HepG2 (cell line): Measurements from ENCODE around the gene TOMM22. TPM values are rescaled to one million over a fixed set of nuclear protein-coding genes. Genes with fewer than 3 reads are reported as not detected.
A peak's percentile ranks its signal among the peaks of the same experiment; 100 is the strongest.

Experiments
- CHCHD3 ChIP-seq: sonication (generic); formaldehyde crosslinking; IDR thresholded peaks from 2 replicates; pipeline ENCODE4 v1.8.0; 2022; ENCODE audit warnings: mild to moderate bottlenecking, missing genetic modification reagents, moderate library complexity
- GATA4 ChIP-seq: sonication (generic); IDR thresholded peaks from 2 replicates; pipeline ENCODE4 v1.6.1; 2016; ENCODE audit warnings: antibody characterized with exemption, low read depth, borderline replicate concordance
- HES4 ChIP-seq: sonication (generic); formaldehyde crosslinking; IDR thresholded peaks from 2 replicates; pipeline ENCODE4 v1.9.0; 2021; ENCODE audit warnings: mild to moderate bottlenecking, missing genetic modification reagents, borderline replicate concordance
- HIVEP1 ChIP-seq: sonication (generic); formaldehyde crosslinking; IDR thresholded peaks from 2 replicates; pipeline ENCODE4 v1.4.0; 2020; ENCODE audit warnings: mild to moderate bottlenecking, missing genetic modification reagents
- IRF9 ChIP-seq: sonication (generic); formaldehyde crosslinking; IDR thresholded peaks from 2 replicates; pipeline ENCODE4 v1.8.0; 2022; ENCODE audit warnings: missing genetic modification reagents, mild to moderate bottlenecking, borderline replicate concordance
- KLF11 ChIP-seq: IDR thresholded peaks from 2 replicates; pipeline ENCODE4 v1.6.1; 2016; ENCODE audit warnings: missing compliant biosample characterization
- MXD4 ChIP-seq: IDR thresholded peaks from 2 replicates; pipeline ENCODE4 v1.6.1; 2016; ENCODE audit warnings: mild to moderate bottlenecking, missing biosample characterization, missing genetic modification reagents
- NR1H2 ChIP-seq: sonication (generic); formaldehyde crosslinking; IDR thresholded peaks from 2 replicates; pipeline ENCODE4 v1.8.1; 2022; ENCODE audit warnings: low read depth, missing genetic modification reagents, borderline replicate concordance
- PCBP1 ChIP-seq: fragments of 200-400 bp; formaldehyde crosslinking; IDR thresholded peaks from 2 replicates; pipeline ENCODE4 v1.6.1; 2017; ENCODE audit warnings: mild to moderate bottlenecking, low read depth, low read length, borderline replicate concordance
- RBM39 ChIP-seq: fragments of 200-400 bp; formaldehyde crosslinking; IDR thresholded peaks from one replicate; pipeline ENCODE4 v1.6.1; 2018; ENCODE audit warnings: antibody characterized with exemption, mild to moderate bottlenecking, low read depth, low read length; ENCODE audit not compliant: poor library complexity, severe bottlenecking
- TCF7 ChIP-seq: sonication (generic); IDR thresholded peaks from 2 replicates; pipeline ENCODE4 v1.6.1; 2016; ENCODE audit warnings: antibody characterized with exemption, low read depth
- TP53 ChIP-seq: sonication (generic); formaldehyde crosslinking; conservative IDR thresholded peaks from 2 replicates; pipeline ENCODE4 v1.4.0; 2020; ENCODE audit warnings: missing genetic modification reagents
- ZBTB34 ChIP-seq: sonication (generic); formaldehyde crosslinking; IDR thresholded peaks from 2 replicates; pipeline ENCODE4 v1.8.0; 2022; ENCODE audit warnings: mild to moderate bottlenecking, missing genetic modification reagents
- ZNF138 ChIP-seq: sonication (generic); formaldehyde crosslinking; IDR thresholded peaks from 2 replicates; pipeline ENCODE4 v1.5.0; 2020; ENCODE audit warnings: mild to moderate bottlenecking, low read depth, missing genetic modification reagents
- ZNF20 ChIP-seq: sonication (generic); formaldehyde crosslinking; IDR thresholded peaks from 2 replicates; pipeline ENCODE4 v1.4.0; 2020; ENCODE audit warnings: mild to moderate bottlenecking, moderate library complexity, missing genetic modification reagents
- ZNF597 ChIP-seq: sonication (generic); formaldehyde crosslinking; IDR thresholded peaks from 2 replicates; pipeline ENCODE4 v1.5.0; 2020; ENCODE audit warnings: missing genetic modification reagents
- ZNF639 ChIP-seq: conservative IDR thresholded peaks from 2 replicates; pipeline ENCODE4 v1.6.1; 2018; ENCODE audit warnings: missing genetic modification reagents
- ZNF687 ChIP-seq: sonication (generic); formaldehyde crosslinking; IDR thresholded peaks from 2 replicates; pipeline ENCODE4 v1.5.1; 2020; ENCODE audit warnings: mild to moderate bottlenecking, missing genetic modification reagents, moderate library complexity
- ZNF792 ChIP-seq: IDR thresholded peaks from 2 replicates; pipeline ENCODE4 v1.6.1; 2016
- ZNF850 ChIP-seq: sonication (generic); formaldehyde crosslinking; conservative IDR thresholded peaks from 2 replicates; pipeline ENCODE4 v1.9.0; 2021; ENCODE audit warnings: mild to moderate bottlenecking, missing genetic modification reagents
- polyA plus RNA-seq, 8 experiments: library from polyadenylated mRNA; depleted of rRNA in 3 of 8; stranded (reverse) in 7 of 8; unstranded in 1 of 8; fragments of >200 nt; fragmentation: Illumina TruSeq in 4 of 8; extraction: Trizol in 4 of 8; gene quantifications; 2 replicates each; pipeline versions ENCODE4 v1.2.1 to v1.2.3, GENCODE V29; 2011 to 2016; ENCODE audit warnings: low read depth in 4 of 8, missing spikeins in 1 of 8, mixed read lengths in 1 of 8; ENCODE audit not compliant: insufficient read depth in 1 of 8
- total RNA-seq, 5 experiments: library from RNA; depleted of rRNA; stranded (reverse); fragments of >200 nt; fragmentation: Illumina TruSeq; extraction: Trizol; gene quantifications; 2 replicates each; pipeline ENCODE4 v1.2.3, GENCODE V29; 2016; ENCODE audit warnings: low read depth in 1 of 5

The TOMM22 gene
- total and polyA plus RNA-seq, 2 of the 13 experiments (the other 11 are each of a cell fraction or from before 2014, with no cell fraction given), result 46.9 to 118 TPM

- no peak for TF ChIP-seq ZNF597 (CRISPR knock-in tag)
- peak; percentile 68 for TF ChIP-seq RBM39
- TF ChIP-seq ZNF639 (CRISPR knock-in tag), result no peak
- TF ChIP-seq ZNF20 (CRISPR knock-in tag), result no peak
- peak; percentile 92; the same call in 1 of the 2 replicates for TF ChIP-seq HES4 (CRISPR knock-in tag)
- TF ChIP-seq GATA4, result no peak
- TF ChIP-seq ZNF138, result no peak
- no peak for TF ChIP-seq ZBTB34 (CRISPR knock-in tag)
- no peak for TF ChIP-seq TP53 (CRISPR knock-in tag)
- no peak for TF ChIP-seq ZNF792 (CRISPR knock-in tag)
- TF ChIP-seq CHCHD3, result 0 out of 2 replicates have a peak, but pooled peaks have one; percentile 48
- 0 out of 2 replicates have a peak, but pooled peaks have one; percentile 39 for TF ChIP-seq ZNF850
- TF ChIP-seq PCBP1, result peak; percentile 78; the same call in 1 of the 2 replicates
- TF ChIP-seq ZNF687 (CRISPR knock-in tag), result peak; percentile 69
- TF ChIP-seq MXD4 (CRISPR knock-in tag), result no peak
- TF ChIP-seq TCF7, result no peak
- TF ChIP-seq IRF9 (CRISPR knock-in tag), result no peak; the same call in 1 of the 2 replicates
- TF ChIP-seq KLF11 (CRISPR knock-in tag), result no peak
- no peak for TF ChIP-seq HIVEP1
- TF ChIP-seq NR1H2 (CRISPR knock-in tag), result no peak
Observed at GRCh38 chr22:38656256-38657044, 25.3 kb upstream of the TOMM22 start, which contains the start of the genes CBY1 and FAM227A (continued).
